Fibroblast of lung (primary cell): Measurements from ENCODE around the gene CDH4.

Experiments
- CTCF ChIP-seq, 2 donors: IDR thresholded peaks in 1 of 2; conservative IDR thresholded peaks in 1 of 2; 1 replicate in 1 of 2; 2 replicates in 1 of 2; pipeline ENCODE4 v1.5.1; 2011 to 2012; ENCODE audit warnings: low read length in 2 of 2, control low read depth in 1 of 2, inconsistent platforms in 1 of 2, low read depth in 1 of 2, mild to moderate bottlenecking in 1 of 2
- EZH2 ChIP-seq: IDR thresholded peaks from 2 replicates; pipeline ENCODE4 v1.5.1; 2012; ENCODE audit warnings: low read length, control low read depth, mild to moderate bottlenecking; ENCODE audit errors: missing control alignments

GRCh38 chr20:61570646-61571195, 318.7 kb downstream of the CDH4 start:
- no peak for TF ChIP-seq CTCF (conservative IDR thresholded peaks at IDR 0.05 in 1 of 2, IDR thresholded peaks at IDR 0.05 in 1 of 2; ENCODE audit: low read depth in 1 of 2, low read length in 2 of 2)
- TF ChIP-seq EZH2, result no peak
